ENCODE results near the gene PCDH9.

Gene PCDH9

GRCh38 chr13:66855131-66855530 is 375.0 kb downstream of the PCDH9 start:
- no peak overlapping the region for H3K9ac ChIP-seq (ENCODE audit: low read depth, low read length)
- no peak overlapping the region for H3K4me3 ChIP-seq (ENCODE audit: low read length)
- no peaks in the 10 kb centered on the region for H3K9me3 ChIP-seq (ENCODE audit: insufficient read depth, low read depth, low read length)
- H3K27ac ChIP-seq (ENCODE audit: low read depth, low read length), result no peak overlapping the region
- peaks cover 15% of the 10 kb centered on the region for H3K4me1 ChIP-seq (ENCODE audit: insufficient read depth, low read length)
- no peaks in the 10 kb centered on the region for H3K27me3 ChIP-seq (ENCODE audit: insufficient read depth, low read length)
- 91% methylated on average over 1 of the region's 1 CpG for WGBS
- no peaks in the 10 kb centered on the region for H3K36me3 ChIP-seq (ENCODE audit: insufficient read depth, low read length)

GRCh38 chr13:66853564-66853963 is 376.6 kb downstream of the PCDH9 start:
- Histone ChIP-seq H3K9me3 (ENCODE audit: insufficient read depth, low read depth, low read length) (no peaks in the 10 kb centered on the region), H3K27me3 (ENCODE audit: insufficient read depth, low read length) (no peaks in the 10 kb centered on the region), H3K27ac (ENCODE audit: low read depth, low read length) (no peak overlapping the region), H3K4me1 (ENCODE audit: insufficient read depth, low read length) (no peaks in the 10 kb centered on the region), H3K4me3 (ENCODE audit: low read length) (no peak overlapping the region), H3K9ac (ENCODE audit: low read depth, low read length) (no peak overlapping the region), H3K36me3 (ENCODE audit: insufficient read depth, low read length) (no peaks in the 10 kb centered on the region)

GRCh38 chr13:66849706-66850105 is 380.4 kb downstream of the PCDH9 start:
- Histone ChIP-seq H3K4me1 (ENCODE audit: insufficient read depth, low read length) (no peaks in the 10 kb centered on the region), H3K27me3 (ENCODE audit: insufficient read depth, low read length) (no peaks in the 10 kb centered on the region), H3K9me3 (ENCODE audit: insufficient read depth, low read depth, low read length) (no peaks in the 10 kb centered on the region), H3K27ac (ENCODE audit: low read depth, low read length) (no peak overlapping the region), H3K36me3 (ENCODE audit: insufficient read depth, low read length) (no peaks in the 10 kb centered on the region), H3K9ac (ENCODE audit: low read depth, low read length) (no peak overlapping the region), H3K4me3 (ENCODE audit: low read length) (no peak overlapping the region)
- 81% methylated on average over 3 of the region's 4 CpGs for WGBS

- Histone ChIP-seq H3K27me3 (ENCODE audit: insufficient read depth, low read length) (no peaks in the 10 kb centered on the region), H3K4me1 (ENCODE audit: insufficient read depth, low read length) (no peaks in the 10 kb centered on the region), H3K27ac (ENCODE audit: low read depth, low read length) (no peak overlapping the region), H3K9me3 (ENCODE audit: insufficient read depth, low read depth, low read length) (no peaks in the 10 kb centered on the region), H3K36me3 (ENCODE audit: insufficient read depth, low read length) (no peaks in the 10 kb centered on the region), H3K4me3 (ENCODE audit: low read length) (no peak overlapping the region), H3K9ac (ENCODE audit: low read depth, low read length) (no peak overlapping the region)
- WGBS, result 91% methylated on average over 5 of the region's 6 CpGs
Observed at GRCh38 chr13:66847541-66847940, 382.6 kb downstream of the PCDH9 start.

GRCh38 chr13:66845393-66845792 is 384.7 kb downstream of the PCDH9 start:
- Histone ChIP-seq H3K9me3 (ENCODE audit: insufficient read depth, low read depth, low read length) (no peaks in the 10 kb centered on the region), H3K27me3 (ENCODE audit: insufficient read depth, low read length) (no peaks in the 10 kb centered on the region), H3K9ac (ENCODE audit: low read depth, low read length) (no peak overlapping the region), H3K4me3 (ENCODE audit: low read length) (no peak overlapping the region), H3K27ac (ENCODE audit: low read depth, low read length) (no peak overlapping the region), H3K36me3 (ENCODE audit: insufficient read depth, low read length) (no peaks in the 10 kb centered on the region), H3K4me1 (ENCODE audit: insufficient read depth, low read length) (no peaks in the 10 kb centered on the region)
- WGBS, result 96% methylated on average over 10 of the region's 10 CpGs

- Histone ChIP-seq H3K27me3 (ENCODE audit: insufficient read depth, low read length) (no peaks in the 10 kb centered on the region), H3K4me3 (ENCODE audit: low read length) (no peak overlapping the region), H3K9me3 (ENCODE audit: insufficient read depth, low read depth, low read length) (no peaks in the 10 kb centered on the region), H3K27ac (ENCODE audit: low read depth, low read length) (no peak overlapping the region), H3K9ac (ENCODE audit: low read depth, low read length) (no peak overlapping the region), H3K36me3 (ENCODE audit: insufficient read depth, low read length) (no peaks in the 10 kb centered on the region), H3K4me1 (ENCODE audit: insufficient read depth, low read length) (no peaks in the 10 kb centered on the region)
- WGBS, result 81% methylated on average over 7 of the region's 7 CpGs
Observed at GRCh38 chr13:66844933-66845332, 385.2 kb downstream of the PCDH9 start.

- no peak overlapping the region for H3K9ac ChIP-seq (ENCODE audit: low read depth, low read length)
- no peaks in the 10 kb centered on the region for H3K4me1 ChIP-seq (ENCODE audit: insufficient read depth, low read length)
- no peak overlapping the region for H3K4me3 ChIP-seq (ENCODE audit: low read length)
- H3K36me3 ChIP-seq (ENCODE audit: insufficient read depth, low read length), result no peaks in the 10 kb centered on the region
- WGBS, result 94% methylated on average over 2 of the region's 2 CpGs
- no peak overlapping the region for H3K27ac ChIP-seq (ENCODE audit: low read depth, low read length)
- no peaks in the 10 kb centered on the region for H3K9me3 ChIP-seq (ENCODE audit: insufficient read depth, low read depth, low read length)
- H3K27me3 ChIP-seq (ENCODE audit: insufficient read depth, low read length), result no peaks in the 10 kb centered on the region
Observed at GRCh38 chr13:66842766-66843165, 387.4 kb downstream of the PCDH9 start.

GRCh38 chr13:66840621-66841020 is 389.5 kb downstream of the PCDH9 start:
- WGBS, result 92% methylated on average over 3 of the region's 3 CpGs
- Histone ChIP-seq H3K9me3 (ENCODE audit: insufficient read depth, low read depth, low read length) (no peaks in the 10 kb centered on the region), H3K36me3 (ENCODE audit: insufficient read depth, low read length) (no peaks in the 10 kb centered on the region), H3K9ac (ENCODE audit: low read depth, low read length) (no peak overlapping the region), H3K27ac (ENCODE audit: low read depth, low read length) (no peak overlapping the region), H3K4me3 (ENCODE audit: low read length) (no peak overlapping the region), H3K27me3 (ENCODE audit: insufficient read depth, low read length) (no peaks in the 10 kb centered on the region), H3K4me1 (ENCODE audit: insufficient read depth, low read length) (no peaks in the 10 kb centered on the region)

GRCh38 chr13:66837246-66837645 is 392.9 kb downstream of the PCDH9 start:
- Histone ChIP-seq H3K4me1 (ENCODE audit: insufficient read depth, low read length) (no peaks in the 10 kb centered on the region), H3K27ac (ENCODE audit: low read depth, low read length) (no peak overlapping the region), H3K9me3 (ENCODE audit: insufficient read depth, low read depth, low read length) (no peaks in the 10 kb centered on the region), H3K9ac (ENCODE audit: low read depth, low read length) (no peak overlapping the region), H3K27me3 (ENCODE audit: insufficient read depth, low read length) (no peaks in the 10 kb centered on the region), H3K36me3 (ENCODE audit: insufficient read depth, low read length) (no peaks in the 10 kb centered on the region), H3K4me3 (ENCODE audit: low read length) (no peak overlapping the region)
- WGBS, result 85% methylated on average over 9 of the region's 10 CpGs

GRCh38 chr13:66835040-66835628 is 395.0 kb downstream of the PCDH9 start:
- Histone ChIP-seq H3K9ac (ENCODE audit: low read depth, low read length) (no peak overlapping the region), H3K9me3 (ENCODE audit: insufficient read depth, low read depth, low read length) (no peaks in the 10 kb centered on the region), H3K36me3 (ENCODE audit: insufficient read depth, low read length) (no peaks in the 10 kb centered on the region), H3K27ac (ENCODE audit: low read depth, low read length) (no peak overlapping the region; the same call in 1 of the 2 replicates), H3K4me1 (ENCODE audit: insufficient read depth, low read length) (no peaks in the 10 kb centered on the region), H3K4me3 (ENCODE audit: low read length) (no peak overlapping the region), H3K27me3 (ENCODE audit: insufficient read depth, low read length) (no peaks in the 10 kb centered on the region)
- WGBS, result 85% methylated on average over 9 of the region's 9 CpGs

- no peaks in the 10 kb centered on the region for H3K9me3 ChIP-seq (ENCODE audit: insufficient read depth, low read depth, low read length)
- WGBS, result 97% methylated on average over 2 of the region's 2 CpGs
Observed at GRCh38 chr13:66830940-66831716, 399.0 kb downstream of the PCDH9 start.

More at GRCh38 chr13:66830940-66831716, 399.0 kb downstream of the PCDH9 start:
- no peak overlapping the region for H3K27ac ChIP-seq (ENCODE audit: low read depth, low read length)
- no peaks in the 10 kb centered on the region for H3K4me1 ChIP-seq (ENCODE audit: insufficient read depth, low read length)
- H3K9ac ChIP-seq (ENCODE audit: low read depth, low read length), result no peak overlapping the region
- no peaks in the 10 kb centered on the region for H3K27me3 ChIP-seq (ENCODE audit: insufficient read depth, low read length)
- H3K36me3 ChIP-seq (ENCODE audit: insufficient read depth, low read length), result no peaks in the 10 kb centered on the region
- no peak overlapping the region for H3K4me3 ChIP-seq (ENCODE audit: low read length)

Measured in HUES64 (cell line).